ENCODE data around the gene SYK.

DNA sequence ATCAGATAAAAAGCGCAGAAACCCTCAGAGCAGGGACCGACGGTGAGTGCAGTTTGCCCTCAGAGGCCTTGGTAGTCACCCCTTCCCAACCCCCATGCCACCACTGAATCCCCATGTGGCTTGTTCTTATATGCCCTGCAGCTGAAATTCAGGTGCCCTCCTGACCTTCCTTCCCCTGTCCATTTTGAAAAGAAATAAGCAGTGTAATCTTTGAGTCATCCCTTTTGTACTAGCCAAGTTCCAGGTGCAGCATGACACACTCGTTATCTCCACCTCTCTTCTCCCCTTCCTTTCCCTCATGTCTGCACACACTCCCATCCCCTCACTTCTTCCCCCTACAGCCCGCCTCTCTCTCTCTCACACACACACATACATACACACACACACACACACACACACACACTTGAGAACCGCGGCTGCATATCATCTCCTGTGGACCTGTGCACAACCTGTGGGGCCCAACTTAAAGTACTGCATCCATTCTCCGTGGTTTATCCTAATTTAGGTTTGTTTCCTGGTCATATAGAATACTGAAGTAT, 53.1 kb downstream of the SYK start:
- TF ChIP-seq, protein P1, sequence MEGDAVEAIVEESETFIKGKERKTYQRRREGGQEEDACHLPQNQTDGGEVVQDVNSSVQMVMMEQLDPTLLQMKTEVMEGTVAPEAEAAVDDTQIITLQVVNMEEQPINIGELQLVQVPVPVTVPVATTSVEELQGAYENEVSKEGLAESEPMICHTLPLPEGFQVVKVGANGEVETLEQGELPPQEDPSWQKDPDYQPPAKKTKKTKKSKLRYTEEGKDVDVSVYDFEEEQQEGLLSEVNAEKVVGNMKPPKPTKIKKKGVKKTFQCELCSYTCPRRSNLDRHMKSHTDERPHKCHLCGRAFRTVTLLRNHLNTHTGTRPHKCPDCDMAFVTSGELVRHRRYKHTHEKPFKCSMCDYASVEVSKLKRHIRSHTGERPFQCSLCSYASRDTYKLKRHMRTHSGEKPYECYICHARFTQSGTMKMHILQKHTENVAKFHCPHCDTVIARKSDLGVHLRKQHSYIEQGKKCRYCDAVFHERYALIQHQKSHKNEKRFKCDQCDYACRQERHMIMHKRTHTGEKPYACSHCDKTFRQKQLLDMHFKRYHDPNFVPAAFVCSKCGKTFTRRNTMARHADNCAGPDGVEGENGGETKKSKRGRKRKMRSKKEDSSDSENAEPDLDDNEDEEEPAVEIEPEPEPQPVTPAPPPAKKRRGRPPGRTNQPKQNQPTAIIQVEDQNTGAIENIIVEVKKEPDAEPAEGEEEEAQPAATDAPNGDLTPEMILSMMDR (conservative IDR thresholded peaks at IDR 0.05 in 1 of 2, IDR thresholded peaks at IDR 0.05 in 1 of 2; ENCODE audit: low read depth in 1 of 2, low read length in 2 of 2) = no peak
- TF ChIP-seq EZH2 (IDR thresholded peaks at IDR 0.05; ENCODE audit: low read length, missing control alignments) = no peak
